ENCODE measurements around the gene ENPP4.

DNA sequence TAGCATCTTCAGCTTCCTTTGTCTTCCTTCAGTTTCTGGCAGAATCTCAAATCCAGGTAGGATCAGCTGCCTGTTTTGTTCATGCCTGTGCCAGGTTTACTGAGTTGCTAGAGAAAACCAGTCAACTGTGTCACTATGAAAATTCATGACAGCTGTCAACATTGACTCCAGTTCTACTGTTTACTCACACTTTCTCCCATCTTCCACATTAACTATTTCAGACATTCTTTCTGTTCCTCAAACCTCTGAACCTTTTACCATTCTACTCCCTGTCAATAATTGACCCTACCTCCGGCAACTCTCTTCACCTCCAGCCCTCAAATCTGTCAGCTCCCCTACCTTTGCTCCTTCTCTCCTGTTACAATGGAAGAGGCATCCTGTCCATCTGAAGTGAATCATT lies 8.5 kb downstream of the ENPP4 start:
- no peak for TF ChIP-seq ZNF140 (tag by site-specific recombination; IDR thresholded peaks at IDR 0.05)
- no peak for TF ChIP-seq CTCF (tag by site-specific recombination; IDR thresholded peaks at IDR 0.05)
- no peak for TF ChIP-seq ZSCAN18 (tag by site-specific recombination; IDR thresholded peaks at IDR 0.05)
- TF ChIP-seq OSR2 (tag by site-specific recombination; IDR thresholded peaks at IDR 0.05): no peak
- TF ChIP-seq YY1 (tag by site-specific recombination; IDR thresholded peaks at IDR 0.05): no peak
- no peak for TF ChIP-seq ZBTB11 (tag by site-specific recombination; conservative IDR thresholded peaks at IDR 0.05; ENCODE audit: low read depth)
- no peak for TF ChIP-seq ZEB2 (tag by site-specific recombination; IDR thresholded peaks at IDR 0.05)
- TF ChIP-seq ZBTB21 (tag by site-specific recombination; IDR thresholded peaks at IDR 0.05): no peak
- no peak for TF ChIP-seq ZNF138 (tag by site-specific recombination; IDR thresholded peaks at IDR 0.05; ENCODE audit: borderline replicate concordance)
- TF ChIP-seq, protein P1, sequence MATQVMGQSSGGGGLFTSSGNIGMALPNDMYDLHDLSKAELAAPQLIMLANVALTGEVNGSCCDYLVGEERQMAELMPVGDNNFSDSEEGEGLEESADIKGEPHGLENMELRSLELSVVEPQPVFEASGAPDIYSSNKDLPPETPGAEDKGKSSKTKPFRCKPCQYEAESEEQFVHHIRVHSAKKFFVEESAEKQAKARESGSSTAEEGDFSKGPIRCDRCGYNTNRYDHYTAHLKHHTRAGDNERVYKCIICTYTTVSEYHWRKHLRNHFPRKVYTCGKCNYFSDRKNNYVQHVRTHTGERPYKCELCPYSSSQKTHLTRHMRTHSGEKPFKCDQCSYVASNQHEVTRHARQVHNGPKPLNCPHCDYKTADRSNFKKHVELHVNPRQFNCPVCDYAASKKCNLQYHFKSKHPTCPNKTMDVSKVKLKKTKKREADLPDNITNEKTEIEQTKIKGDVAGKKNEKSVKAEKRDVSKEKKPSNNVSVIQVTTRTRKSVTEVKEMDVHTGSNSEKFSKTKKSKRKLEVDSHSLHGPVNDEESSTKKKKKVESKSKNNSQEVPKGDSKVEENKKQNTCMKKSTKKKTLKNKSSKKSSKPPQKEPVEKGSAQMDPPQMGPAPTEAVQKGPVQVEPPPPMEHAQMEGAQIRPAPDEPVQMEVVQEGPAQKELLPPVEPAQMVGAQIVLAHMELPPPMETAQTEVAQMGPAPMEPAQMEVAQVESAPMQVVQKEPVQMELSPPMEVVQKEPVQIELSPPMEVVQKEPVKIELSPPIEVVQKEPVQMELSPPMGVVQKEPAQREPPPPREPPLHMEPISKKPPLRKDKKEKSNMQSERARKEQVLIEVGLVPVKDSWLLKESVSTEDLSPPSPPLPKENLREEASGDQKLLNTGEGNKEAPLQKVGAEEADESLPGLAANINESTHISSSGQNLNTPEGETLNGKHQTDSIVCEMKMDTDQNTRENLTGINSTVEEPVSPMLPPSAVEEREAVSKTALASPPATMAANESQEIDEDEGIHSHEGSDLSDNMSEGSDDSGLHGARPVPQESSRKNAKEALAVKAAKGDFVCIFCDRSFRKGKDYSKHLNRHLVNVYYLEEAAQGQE (tag by site-specific recombination; IDR thresholded peaks at IDR 0.05): no peak
